A549 (cell line): ENCODE results near the gene SERPINI1. TPM values are rescaled to one million over a fixed set of nuclear protein-coding genes. Genes with fewer than 3 reads are reported as not detected.

Source experiments
- ATAC-seq, 2 experiments: fragments of 200-7000 bp in 1 of 2; fragments of >200 bp in 1 of 2; cut with Nextera tagmentation in 1 of 2; cut with Tn5 transposase in 1 of 2; 3 replicates each; pipeline versions ENCODE4 v1.8.0 to v1.9.1; 2018 to 2020; ENCODE audit warnings: mild to moderate bottlenecking in 1 of 2, moderate library complexity in 1 of 2
- CTCF ChIA-PET: fragments of 300-600 bp; sonication (Branson Sonifier 250); formaldehyde crosslinking; extraction: SDS; loops from one replicate; lab custom pipeline; 2021; ENCODE audit warnings: antibody characterized with exemption, inconsistent platforms; lab: Yijun Ruan, JAX
- POLR2A ChIA-PET: fragments of 350-600 bp; formaldehyde crosslinking; extraction: SDS; loops from one replicate; lab custom pipeline; 2021; ENCODE audit warnings: antibody characterized with exemption, inconsistent platforms; lab: Yijun Ruan, JAX
- DNase-seq, 2 experiments: peaks; one replicate each; pipeline versions ENCODE4 v3.0.0 to v3.0.0-alpha.2; 2011 to 2016; ENCODE audit warnings: low read depth in 1 of 2, low spot score in 1 of 2
- FAIRE-seq: peaks from 2 replicates; lab custom pipeline; 2011; peaks lifted over from hg19 to GRCh38; lab: Jason Lieb, UNC
- H3K27ac ChIP-seq, 2 experiments: fragments of >200 bp; sonication (Bioruptor Twin); formaldehyde crosslinking; 3 replicates each; pipeline ENCODE4 v1.5.1; 2016 to 2017
- H3K4me1 ChIP-seq: fragments of >200 bp; sonication (Bioruptor Twin); formaldehyde crosslinking; 3 replicates; pipeline ENCODE4 v1.6.1; 2016
- H3K4me2 ChIP-seq: fragments of >200 bp; sonication (Bioruptor Twin); formaldehyde crosslinking; 3 replicates; pipeline ENCODE4 v1.6.1; 2016
- H3K4me3 ChIP-seq: fragments of >200 bp; sonication (Bioruptor Twin); formaldehyde crosslinking; 3 replicates; pipeline ENCODE4 v1.5.1; 2016
- H3K9me3 ChIP-seq: fragments of >200 bp; sonication (Bioruptor Twin); formaldehyde crosslinking; 3 replicates; pipeline ENCODE4 v1.6.1; 2016
- CBX2 ChIP-seq: fragments of 200-600 bp; sonication (generic); IDR thresholded peaks from 2 replicates; pipeline ENCODE4 v1.6.1; 2016; ENCODE audit warnings: low read depth, mild to moderate bottlenecking, borderline replicate concordance
- CTCF ChIP-seq: fragments of >200 bp; sonication (Bioruptor Twin); formaldehyde crosslinking; IDR thresholded peaks from 3 replicates; pipeline ENCODE4 v1.5.1; 2016
- EHF ChIP-seq: fragments of 250-450 bp; sonication (Bioruptor Pico); IDR thresholded peaks from 2 replicates; pipeline ENCODE4 v1.5.0; 2020; ENCODE audit warnings: mild to moderate bottlenecking
- ELK1 ChIP-seq: fragments of 150-350 bp; IDR thresholded peaks from 2 replicates; pipeline ENCODE4 v1.6.1; 2014; ENCODE audit warnings: low read depth, mild to moderate bottlenecking, low read length
- FOSB ChIP-seq: fragments of 250-450 bp; sonication (Bioruptor Pico); IDR thresholded peaks from 2 replicates; pipeline ENCODE4 v1.5.0; 2020; ENCODE audit warnings: mild to moderate bottlenecking, moderate library complexity
- GATA3 ChIP-seq: IDR thresholded peaks from 2 replicates; pipeline ENCODE4 v1.6.1; 2012; ENCODE audit warnings: borderline replicate concordance
- HDAC2 ChIP-seq: fragments of 200-600 bp; sonication (generic); IDR thresholded peaks from 2 replicates; pipeline ENCODE4 v1.6.1; 2016
- HOXB13 ChIP-seq: fragments of 250-450 bp; sonication (Bioruptor Pico); IDR thresholded peaks from 2 replicates; pipeline ENCODE4 v1.5.0; 2020; ENCODE audit warnings: low read depth, mild to moderate bottlenecking, moderate library complexity
- KDM1A ChIP-seq: fragments of 200-600 bp; sonication (generic); IDR thresholded peaks from 2 replicates; pipeline ENCODE4 v1.6.1; 2016; ENCODE audit warnings: low read depth, mild to moderate bottlenecking
- MYC ChIP-seq: IDR thresholded peaks from 2 replicates; pipeline ENCODE4 v1.6.1; 2012; ENCODE audit warnings: mild to moderate bottlenecking, inconsistent platforms, low read length, improper control_type of control experiment, borderline replicate concordance
- NR3C1 ChIP-seq: fragments of >200 bp; sonication (Bioruptor Twin); formaldehyde crosslinking; IDR thresholded peaks from 3 replicates; pipeline ENCODE4 v1.6.1; 2017
- PBX3 ChIP-seq: IDR thresholded peaks from 2 replicates; pipeline ENCODE4 v1.6.1; 2012
- PHF8 ChIP-seq: fragments of 200-600 bp; sonication (generic); IDR thresholded peaks from 2 replicates; pipeline ENCODE4 v1.6.1; 2016; ENCODE audit warnings: low read depth, mild to moderate bottlenecking, antibody characterized with exemption, moderate library complexity, borderline replicate concordance
- RAD21 ChIP-seq, 2 experiments: fragments of >200 bp in 1 of 2; sonication (Bioruptor Twin) in 1 of 2; formaldehyde crosslinking in 1 of 2; IDR thresholded peaks in 1 of 2; conservative IDR thresholded peaks in 1 of 2; 2 replicates in 1 of 2; 3 replicates in 1 of 2; pipeline ENCODE4 v1.6.1; 2012 to 2018; ENCODE audit warnings: inconsistent platforms in 1 of 2
- SMC3 ChIP-seq: fragments of >200 bp; sonication (Bioruptor Twin); formaldehyde crosslinking; IDR thresholded peaks from 3 replicates; pipeline ENCODE4 v1.6.1; 2018; ENCODE audit warnings: inconsistent platforms
- TP53 ChIP-seq: fragments of 250-450 bp; sonication (Bioruptor Pico); IDR thresholded peaks from 2 replicates; pipeline ENCODE4 v1.5.0; 2021; ENCODE audit warnings: mild to moderate bottlenecking, moderate library complexity
- ZC3H11A ChIP-seq: fragments of 450-650 bp; IDR thresholded peaks from 2 replicates; pipeline ENCODE4 v1.6.1; 2014; ENCODE audit warnings: antibody characterized with exemption, mild to moderate bottlenecking
- WGBS: methylation state at CpG from one replicate; pipeline ENCODE4 v1.1.6; 2017; ENCODE audit errors: missing lambda C conversion rate; 5-methylcytosine and 5-hydroxymethylcytosine counted together
- polyA plus RNA-seq, 4 experiments: library from polyadenylated mRNA; depleted of rRNA in 3 of 4; stranded (reverse); fragments of >200 nt; fragmentation: RNase III in 1 of 4; extraction: RNeasy Plus Mini Kit Qiagen cat#74134 plus additional on column Dnase treatment in 1 of 4; gene quantifications; 2 replicates in 3 of 4; 3 replicates in 1 of 4; pipeline ENCODE4 v1.2.3, GENCODE V29; 2011 to 2017

SERPINI1 gene
- polyA plus RNA-seq, 2 of the 4 experiments (the other 2 are of a cell fraction): 6.5 to 10.2 TPM

- CTCF ChIA-PET: interaction anchor here (0.6 to 2.3 kb wide), 3 partner anchors 141 to 361 kb away, joined by 3 to 7 read pairs (median 5); partner anchors contain the start of gene ZBBX
- H3K27ac ChIP-seq: no peak overlapping the region
- WGBS: 40% methylated on average over 2 of the region's 2 CpGs
- TF ChIP-seq RAD21 (conservative IDR thresholded peaks at IDR 0.05 in 1 of 2, IDR thresholded peaks at IDR 0.05 in 1 of 2): peak; percentile 35 to 44; a peak in 4 of 5 replicates
- TF ChIP-seq HOXB13 (CRISPR knock-in tag): no peak
- peak; percentile 40; the same call in 2 of the 3 replicates for TF ChIP-seq SMC3
- no peak for TF ChIP-seq MYC
- TF ChIP-seq GATA3: no peak
- no peak for TF ChIP-seq ELK1
- TF ChIP-seq ZC3H11A: no peak
- peak; percentile 36 for TF ChIP-seq CTCF
- TF ChIP-seq, all 56 proteins: peak for 3
- POLR2A ChIA-PET: no interaction called here
- Histone ChIP-seq H3K4me1 (peaks cover 12% of the 10 kb centered on the region; the same call in 2 of the 3 replicates), H3K9me3 (no peaks in the 10 kb centered on the region), H3K4me3 (no peak overlapping the region), H3K4me2 (no peak overlapping the region)
- ATAC-seq: peak; percentile 96 to 100
- peak; percentile 7 to 44 for DNase-seq
- FAIRE-seq: no peak
Observed at GRCh38 chr3:167740961-167741587, 5.6 kb downstream of the SERPINI1 start.

GRCh38 chr3:167742338-167742737 is 6.8 kb downstream of the SERPINI1 start:
- no peak for TF ChIP-seq FOSB (CRISPR knock-in tag)
- no peak for TF ChIP-seq GATA3
- no peak for TF ChIP-seq TP53 (CRISPR knock-in tag)
- TF ChIP-seq, all 56 proteins: peak for 0
- ChIA-PET CTCF (no interaction called here), POLR2A (no interaction called here)
- 79% methylated on average over 2 of the region's 2 CpGs for WGBS
- Histone ChIP-seq H3K4me2 (no peak overlapping the region), H3K4me1 (peaks cover 2% of the 10 kb centered on the region; the same call in 1 of the 3 replicates), H3K4me3 (no peak overlapping the region), H3K27ac (no peak overlapping the region), H3K9me3 (no peaks in the 10 kb centered on the region)
- no peak for FAIRE-seq
- DNase-seq: no peak
- ATAC-seq: no peak

- TF ChIP-seq NR3C1 (no peak), CBX2 (no peak), EHF (CRISPR knock-in tag) (no peak), ZC3H11A (no peak), KDM1A (no peak), PHF8 (no peak), PBX3 (no peak), HDAC2 (no peak), HOXB13 (CRISPR knock-in tag) (no peak)
- POLR2A ChIA-PET: no interaction called here
- WGBS: 83% methylated on average over 2 of the region's 2 CpGs
- CTCF ChIA-PET: interaction anchor here (1.1 kb wide), 1 partner anchor 40 kb away, joined by 3 read pairs; no protein-coding TSS in a partner anchor
- Histone ChIP-seq H3K9me3 (no peaks in the 10 kb centered on the region), H3K4me2 (no peak overlapping the region), H3K4me1 (0 out of 3 replicates have a peak, but pooled peaks cover 7% of the 10 kb centered on the region), H3K4me3 (no peak overlapping the region), H3K27ac (no peak overlapping the region)
- DNase-seq (no peak), ATAC-seq (no peak), FAIRE-seq (no peak)
Observed at GRCh38 chr3:167743799-167744198, 8.3 kb downstream of the SERPINI1 start.
